ENCODE measurements around the gene MAP2K6.

- TF ChIP-seq CTCF (IDR thresholded peaks at IDR 0.05) (no peak), POLR2A (IDR thresholded peaks at IDR 0.05) (no peak)
Observed at GRCh38 chr17:69425978-69426377, 11.5 kb downstream of the MAP2K6 start.

Measured in Peyer's patch (tissue), 4 donors.